Motor neuron (in vitro differentiated cells): Measurements from ENCODE around the gene INPP5D. TPM values are rescaled to one million over a fixed set of nuclear protein-coding genes. Genes with fewer than 3 reads are reported as not detected.
"Not testable (repeated sequence)": the region's sequence is repeated elsewhere in the genome, so short reads cannot be mapped to it uniquely, and the experiment has no call there.

Experiments used
- ATAC-seq, 8 experiments: fragments of 200-7000 bp; cut with Tn5 transposase; replicated peaks in 6 of 8; 2 replicates each; pipeline ENCODE4 v1.8.0; 2021; ENCODE audit warnings: mild to moderate bottlenecking in 8 of 8, moderate library complexity in 8 of 8
- H3K27ac ChIP-seq, 2 donors: fragments of 250-450 bp; sonication (Bioruptor Pico); 2 replicates each; pipeline ENCODE4 v1.9.0; 2021; ENCODE audit warnings: antibody characterized with exemption in 2 of 2, mild to moderate bottlenecking in 2 of 2, moderate library complexity in 1 of 2
- H3K4me1 ChIP-seq, 2 donors: fragments of 250-450 bp; sonication (Bioruptor Pico); replicated peaks in 1 of 2; 2 replicates each; pipeline ENCODE4 v1.6.1; 2021; ENCODE audit warnings: antibody characterized with exemption in 2 of 2, mild to moderate bottlenecking in 2 of 2, moderate library complexity in 1 of 2
- H3K4me3 ChIP-seq, 5 donors: fragments of 250-450 bp; sonication (Bioruptor Pico); 2 replicates each; pipeline ENCODE4 v1.9.0; 2021; ENCODE audit warnings: antibody characterized with exemption in 5 of 5, mild to moderate bottlenecking in 5 of 5, moderate library complexity in 4 of 5
- WGBS, 10 experiments: fragments of 450-650 bp; shearing (Covaris generic); methylation state at CpG; one replicate each; pipeline ENCODE4 v1.0.0; 2022; 5-methylcytosine and 5-hydroxymethylcytosine counted together
- in situ Hi-C, 9 experiments: fragments of 400-800 bp; cut with MboI; loops; one replicate each; pipeline ENCODE4 v1.15.0; 2021; ENCODE audit warnings: low sequenced_read_pairs in 9 of 9, low pct_unique_long_range_greater_than_20kb in 2 of 9; ENCODE audit not compliant: unreplicated experiment in 9 of 9
- total RNA-seq, 8 experiments: library from RNA; unstranded; fragments of 300-600 nt; gene quantifications; 2 replicates each; pipeline versions ENCODE4 v1.2.3 to v1.2.4, GENCODE V29; 2022

INPP5D gene
- total RNA-seq, 8 experiments from 2014 or later: 2.0 to 8.5 (median 3.8) TPM

GRCh38 chr2:233114421-233114861, 54.3 kb downstream of the INPP5D start:
- Histone ChIP-seq H3K4me1 (no peaks in the 10 kb centered on the region), H3K27ac (no peak overlapping the region), H3K4me3 (no peak overlapping the region)
- in situ Hi-C loops: no loop called here
- ATAC-seq: no peak
- 55 to 100% (median 77%) methylated on average over 2 to 6 of the region's 11 CpGs; no CpG with 5 or more reads in 5 of the 10 experiments for WGBS, 10 experiments

DNA sequence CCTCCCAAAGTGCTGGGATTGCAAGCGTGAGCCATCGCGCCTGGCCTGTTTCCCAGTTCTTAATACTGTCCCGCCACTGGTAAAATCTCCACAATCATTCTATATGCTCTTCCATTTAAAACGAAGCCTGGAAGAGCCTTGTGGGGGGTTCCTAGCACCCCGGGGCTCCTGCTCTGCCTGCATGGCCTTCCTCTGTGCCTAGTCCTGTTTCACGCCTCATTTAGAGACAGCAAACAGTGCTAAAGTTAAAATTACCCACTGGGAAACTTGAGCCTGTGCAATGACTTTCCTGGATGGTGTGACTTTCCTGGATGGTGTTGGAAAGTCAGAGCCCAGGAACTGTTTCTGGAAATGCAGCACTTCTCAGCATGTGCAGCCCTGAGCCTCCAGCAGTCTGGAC, 55.0 kb downstream of the INPP5D start:
- no peaks in the 10 kb centered on the region for H3K4me1 ChIP-seq
- ATAC-seq: no peak
- no peak overlapping the region for H3K4me3 ChIP-seq
- in situ Hi-C loops: no loop called here
- no peak overlapping the region for H3K27ac ChIP-seq
- 17 to 100% (median 75%) methylated on average over 1 to 6 of the region's 7 CpGs; no CpG with 5 or more reads in 3 of the 10 experiments for WGBS, 10 experiments

DNA sequence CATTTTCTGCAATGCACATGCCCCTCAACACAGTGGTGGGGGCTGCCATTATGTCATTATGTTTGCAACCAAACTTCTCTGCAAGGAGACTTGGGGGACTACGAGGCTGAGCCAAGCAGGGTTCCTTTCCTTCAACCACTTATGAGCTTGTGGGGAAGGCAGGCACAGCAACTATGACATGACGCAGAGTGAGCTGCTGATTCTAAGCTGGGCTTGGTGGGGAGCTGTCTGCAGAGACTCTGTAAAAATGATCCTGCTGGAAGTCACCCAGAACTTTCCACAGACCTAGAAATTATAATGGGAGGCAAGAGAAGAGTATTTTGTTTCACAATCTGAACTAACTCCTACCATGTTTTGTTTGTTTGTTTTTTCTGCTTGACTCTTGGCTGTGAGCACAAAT, 55.6 kb downstream of the INPP5D start:
- in situ Hi-C loops: no loop called here
- no peak overlapping the region for H3K4me3 ChIP-seq
- no peaks in the 10 kb centered on the region for H3K4me1 ChIP-seq
- no peak overlapping the region for H3K27ac ChIP-seq
- whole genome bisulfite sequencing, 10 experiments: 31 to 100% (median 86%) methylated on average over 1 to 2 of the region's 2 CpGs; no CpG with 5 or more reads in 5 of the 10 experiments
- no peak for ATAC-seq

DNA sequence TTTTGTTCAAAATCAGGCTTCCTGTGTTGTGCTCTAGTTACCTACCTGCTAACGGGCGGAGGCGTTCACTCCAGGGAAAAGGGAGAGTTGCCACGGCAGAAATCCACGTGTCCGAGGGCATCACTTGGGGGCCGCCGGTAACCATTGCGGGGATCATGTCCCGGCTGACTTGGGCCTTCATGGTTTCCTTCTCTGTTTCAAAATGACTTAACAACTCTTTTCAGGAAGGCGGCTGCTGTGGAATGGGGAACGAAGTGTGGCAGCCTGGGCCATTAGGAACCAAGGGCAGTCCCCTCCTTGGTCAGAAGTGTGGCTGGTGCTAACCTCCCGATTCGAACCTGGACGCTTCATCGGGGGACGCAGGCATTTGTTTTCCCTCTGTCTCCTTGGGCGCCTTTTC, 56.8 kb downstream of the INPP5D start:
- H3K4me3 ChIP-seq: no peak overlapping the region
- in situ Hi-C loops: no loop called here
- no peak overlapping the region for H3K27ac ChIP-seq
- no peaks in the 10 kb centered on the region for H3K4me1 ChIP-seq
- WGBS, 10 experiments: 53 to 100% (median 89%) methylated on average over 2 to 8 of the region's 18 CpGs; no CpG with 5 or more reads in 4 of the 10 experiments
- no peak for ATAC-seq

DNA sequence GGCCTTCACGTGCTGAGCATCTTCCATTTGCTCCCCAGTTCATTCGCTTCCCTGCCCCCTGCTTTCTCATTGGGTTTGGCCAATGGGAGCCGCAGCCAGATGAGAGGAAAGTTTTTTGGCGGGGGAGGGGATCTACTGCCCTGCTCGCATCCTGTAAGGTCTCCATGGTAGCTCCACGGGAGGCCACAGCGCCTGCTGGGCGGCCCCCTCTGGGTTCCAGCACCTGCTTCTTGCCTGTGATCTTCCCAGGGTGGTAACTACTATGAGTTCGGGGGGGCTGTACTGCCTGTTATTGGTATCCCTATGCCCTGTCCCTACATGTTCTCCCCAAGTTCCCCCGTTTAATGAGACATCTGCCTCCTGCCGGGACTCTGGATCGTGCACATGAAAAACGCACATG, 57.2 kb downstream of the INPP5D start:
- in situ Hi-C loops: no loop called here
- Histone ChIP-seq H3K4me1 (no peaks in the 10 kb centered on the region), H3K4me3 (no peak overlapping the region), H3K27ac (no peak overlapping the region)
- WGBS, 10 experiments: 40 to 100% (median 70%) methylated on average over 1 to 11 of the region's 13 CpGs; no CpG with 5 or more reads in 5 of the 10 experiments
- ATAC-seq: no peak

DNA sequence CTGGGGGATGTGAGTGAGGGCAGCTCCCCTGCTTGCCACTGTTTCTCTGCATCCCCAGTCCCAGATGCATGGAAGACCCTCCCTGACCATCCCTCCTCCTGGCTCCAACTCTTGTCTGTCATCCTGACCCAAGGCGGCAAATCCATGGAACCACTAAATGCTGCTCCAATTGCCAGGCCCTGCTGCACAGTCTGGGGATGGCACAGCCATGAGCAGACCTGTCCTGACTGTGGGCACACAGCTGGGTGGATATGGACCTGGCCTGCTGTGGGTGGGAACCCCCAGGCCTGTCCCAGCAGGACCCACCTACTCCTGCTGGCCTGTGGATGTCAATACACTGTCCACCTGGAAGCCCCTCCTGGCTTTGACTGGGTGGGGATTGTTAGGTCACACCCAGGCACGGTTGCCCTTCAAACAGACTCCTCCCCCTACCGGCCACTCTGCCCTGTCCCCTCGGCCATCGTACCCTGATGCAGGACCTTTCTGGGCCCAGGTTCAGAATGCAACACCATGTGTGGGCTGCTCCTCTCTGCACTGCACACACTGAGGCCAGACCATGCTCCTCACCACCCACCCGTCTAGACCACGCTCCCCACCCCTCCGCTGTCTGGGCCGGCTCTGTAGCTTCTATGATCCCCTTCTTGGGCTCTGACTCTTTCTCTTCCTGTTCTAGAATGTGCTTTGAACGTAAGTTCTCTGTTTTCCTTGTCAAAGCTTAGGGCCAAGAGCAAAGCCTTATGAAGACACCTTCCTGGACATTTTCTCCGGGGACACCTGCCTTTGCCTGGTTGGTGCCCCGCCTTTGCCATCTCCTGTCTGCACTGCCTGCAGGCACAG, 57.9 kb downstream of the INPP5D start:
- in situ Hi-C loops: no loop called here
- Histone ChIP-seq H3K4me1 (no peaks in the 10 kb centered on the region), H3K27ac (no peak overlapping the region), H3K4me3 (no peak overlapping the region)
- WGBS, 10 experiments: 64 to 100% (median 90%) methylated on average over 1 to 5 of the region's 12 CpGs; no CpG with 5 or more reads in 6 of the 10 experiments
- no peak for ATAC-seq

GRCh38 chr2:233118648-233119000, 58.5 kb downstream of the INPP5D start:
- WGBS, 10 experiments: 17 to 100% (median 90%) methylated on average over 1 to 3 of the region's 9 CpGs; no CpG with 5 or more reads in 6 of the 10 experiments
- Histone ChIP-seq H3K4me1 (no peaks in the 10 kb centered on the region), H3K27ac (no peak overlapping the region), H3K4me3 (no peak overlapping the region)
- no peak for ATAC-seq
- in situ Hi-C loops: no loop called here

DNA sequence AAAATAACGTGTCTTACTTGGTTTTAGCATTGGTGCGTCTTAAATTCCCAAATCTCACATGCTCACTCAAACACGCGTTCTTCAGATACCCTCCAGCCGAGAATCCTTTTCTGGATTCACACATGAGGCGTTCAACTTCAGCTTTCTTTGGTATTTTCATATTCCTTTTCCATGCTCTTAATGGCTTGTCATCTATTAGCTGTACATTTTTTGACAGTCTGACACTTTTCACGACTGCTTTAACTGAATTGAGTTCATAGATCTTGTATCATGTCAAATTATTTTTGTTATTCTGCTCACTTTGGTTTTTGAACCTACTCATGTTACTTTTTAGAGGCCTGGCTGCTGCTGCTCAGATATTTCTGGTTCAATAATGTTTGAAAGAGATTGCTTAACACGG, 59.0 kb downstream of the INPP5D start:
- no peak for ATAC-seq
- in situ Hi-C loops: no loop called here
- 37 to 100% (median 81%) methylated on average over 1 to 8 of the region's 8 CpGs for WGBS, 10 experiments
- no peak overlapping the region for H3K4me3 ChIP-seq
- no peak overlapping the region for H3K27ac ChIP-seq
- no peaks in the 10 kb centered on the region for H3K4me1 ChIP-seq

DNA sequence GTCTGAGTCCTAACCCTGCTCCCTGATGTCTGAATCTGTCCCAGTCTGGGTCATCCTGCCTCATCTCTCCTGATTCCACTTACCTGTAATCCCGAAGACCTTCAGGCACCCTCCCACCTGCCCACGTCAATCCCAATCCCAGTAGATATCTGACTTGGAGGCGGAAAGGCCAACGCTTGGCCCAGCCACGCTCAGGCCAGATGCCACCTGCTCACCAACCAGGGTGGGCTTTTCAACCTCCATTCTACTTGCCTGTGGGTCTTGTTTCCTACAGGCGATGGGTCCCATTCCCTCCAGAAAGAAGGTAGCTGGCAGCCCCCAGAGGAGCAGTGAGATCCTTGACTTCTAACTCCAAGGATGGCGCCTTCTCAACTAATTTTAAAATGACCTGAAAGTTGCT, 59.7 kb downstream of the INPP5D start:
- Histone ChIP-seq H3K4me3 (no peak overlapping the region), H3K4me1 (no peaks in the 10 kb centered on the region), H3K27ac (no peak overlapping the region)
- WGBS, 10 experiments: 0 to 100% (median 80%) methylated on average over 1 to 5 of the region's 7 CpGs; no CpG with 5 or more reads in 5 of the 10 experiments
- in situ Hi-C loops: no loop called here
- ATAC-seq: no peak

- ATAC-seq: peak in 2 of 8 experiments; percentile 46 to 60
- 79 to 100% (median 100%) methylated on average over 1 to 2 of the region's 2 CpGs; no CpG with 5 or more reads in 5 of the 10 experiments for WGBS, 10 experiments
- in situ Hi-C loops: no loop called here
These were observed 60.3 kb downstream of the INPP5D start for GRCh38 chr2:233120459-233120858.

GRCh38 chr2:233121856-233122255, 61.7 kb downstream of the INPP5D start:
- in situ Hi-C loops: no loop called here
- ATAC-seq: no peak
- H3K4me1 ChIP-seq: no peaks in the 10 kb centered on the region

More at GRCh38 chr2:233120459-233120858, 60.3 kb downstream of the INPP5D start:
- Histone ChIP-seq H3K4me1 (no peaks in the 10 kb centered on the region), H3K27ac (no peak overlapping the region), H3K4me3 (no peak overlapping the region)

DNA sequence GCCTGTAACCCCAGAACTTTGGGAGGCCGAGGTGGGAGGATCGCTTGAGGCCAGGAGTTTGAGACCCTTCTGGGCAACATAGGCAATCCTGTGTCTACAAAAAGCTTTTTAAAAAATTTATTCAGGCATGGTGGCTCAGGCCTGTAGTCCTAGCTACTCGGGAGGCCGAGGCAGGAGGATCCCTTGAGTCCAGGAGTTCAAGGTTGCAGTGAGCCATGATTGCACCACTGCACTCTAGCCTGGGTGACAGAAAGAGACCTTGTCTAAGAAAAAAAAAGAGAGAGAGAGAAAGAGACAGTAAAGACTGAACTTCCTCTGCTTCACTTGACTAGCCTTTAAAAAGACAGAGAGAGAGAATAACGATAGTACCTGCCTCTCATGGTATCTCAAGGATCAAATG, 62.4 kb downstream of the INPP5D start:
- ATAC-seq: no peak
- Histone ChIP-seq H3K4me3 (no peak overlapping the region), H3K4me1 (no peaks in the 10 kb centered on the region), H3K27ac (no peak overlapping the region)
- in situ Hi-C loops: no loop called here
- 68 to 100% (median 94%) methylated on average over 1 to 4 of the region's 5 CpGs; no CpG with 5 or more reads in 2 of the 10 experiments for WGBS, 10 experiments

More at GRCh38 chr2:233121856-233122255, 61.7 kb downstream of the INPP5D start:
- H3K27ac ChIP-seq: no peak overlapping the region
- WGBS, 10 experiments: 8 to 82% (median 75%) methylated on average over 2 to 13 of the region's 13 CpGs; no CpG with 5 or more reads in 4 of the 10 experiments
- no peak overlapping the region for H3K4me3 ChIP-seq

- not testable (repeated sequence) for ATAC-seq
- WGBS, 10 experiments: 0 to 88% (median 34%) methylated on average over 1 to 2 of the region's 2 CpGs; no CpG with 5 or more reads in 1 of the 10 experiments
These were observed 63.4 kb downstream of the INPP5D start for GRCh38 chr2:233123576-233123975.

More at GRCh38 chr2:233123576-233123975, 63.4 kb downstream of the INPP5D start:
- H3K4me3 ChIP-seq, in situ Hi-C loops, H3K4me1 ChIP-seq, H3K27ac ChIP-seq: not testable (repeated sequence)
